HG03066 (cell line): Measurements from ENCODE around the gene COL10A1.
A peak's percentile ranks its signal among the peaks of the same experiment; 100 is the strongest.
"Not testable (repeated sequence)": the region's sequence is repeated elsewhere in the genome, so short reads cannot be mapped to it uniquely, and the experiment has no call there.

Source experiments
- ATAC-seq: cut with Tn5 transposase; IDR thresholded peaks from one replicate; pipeline ENCODE4 v1.9.1; 2021; ENCODE audit warnings: low read depth; ENCODE audit not compliant: unreplicated experiment

COL10A1 gene

DNA sequence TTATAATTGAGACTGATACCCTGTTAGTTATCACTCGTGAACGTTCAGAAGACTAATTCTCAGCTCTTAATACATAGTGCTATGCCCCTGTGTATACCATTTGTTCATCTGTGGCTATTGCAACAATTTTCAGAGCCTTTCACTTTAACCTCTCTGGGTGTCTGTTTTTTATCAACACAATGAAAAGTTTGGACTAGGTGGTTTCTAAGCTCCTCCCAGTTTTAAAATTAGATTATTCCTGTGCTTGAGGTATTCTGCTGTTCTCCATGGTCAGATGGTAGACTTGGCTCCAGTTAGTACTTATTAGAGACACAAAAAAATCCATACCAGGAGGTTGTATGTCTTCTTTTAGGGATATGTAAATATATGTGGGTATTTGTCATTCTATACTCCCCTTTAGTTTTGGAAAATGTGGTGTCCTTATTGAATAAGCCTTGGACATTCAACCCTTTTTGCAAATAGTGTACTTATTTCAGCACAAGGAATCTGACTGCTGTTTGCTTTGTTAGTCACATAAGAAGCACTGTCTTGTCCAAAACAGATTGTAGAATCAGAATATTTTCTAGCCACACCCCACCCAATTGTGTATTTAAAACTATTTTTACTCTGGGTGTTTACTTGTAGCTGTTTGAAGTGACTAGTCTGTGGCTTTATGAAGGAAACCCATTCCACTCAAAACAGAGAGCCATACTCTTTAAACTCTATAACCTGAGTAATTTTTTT lies 2.0 kb upstream of the COL10A1 start:
- no peak for ATAC-seq

DNA sequence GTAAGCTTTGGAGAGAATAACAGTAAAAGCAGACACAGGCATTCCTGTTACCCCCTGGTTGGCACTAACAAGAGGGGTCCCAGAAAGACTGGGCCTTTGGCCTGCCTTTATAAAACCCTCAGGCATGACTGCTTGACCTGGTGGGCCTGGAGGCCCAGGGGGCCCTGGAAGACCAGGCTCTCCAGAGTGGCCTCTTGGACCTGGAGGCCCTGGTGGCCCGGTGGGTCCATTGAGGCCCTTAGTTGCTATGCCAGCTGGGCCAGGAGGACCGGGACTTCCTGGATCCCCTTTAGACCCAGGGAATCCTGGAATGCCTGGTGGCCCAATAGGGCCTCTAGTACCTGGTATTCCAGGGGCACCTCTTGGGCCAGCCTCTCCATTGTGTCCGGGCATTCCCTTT lies 5.5 kb downstream of the COL10A1 start:
- ATAC-seq, result no peak

DNA sequence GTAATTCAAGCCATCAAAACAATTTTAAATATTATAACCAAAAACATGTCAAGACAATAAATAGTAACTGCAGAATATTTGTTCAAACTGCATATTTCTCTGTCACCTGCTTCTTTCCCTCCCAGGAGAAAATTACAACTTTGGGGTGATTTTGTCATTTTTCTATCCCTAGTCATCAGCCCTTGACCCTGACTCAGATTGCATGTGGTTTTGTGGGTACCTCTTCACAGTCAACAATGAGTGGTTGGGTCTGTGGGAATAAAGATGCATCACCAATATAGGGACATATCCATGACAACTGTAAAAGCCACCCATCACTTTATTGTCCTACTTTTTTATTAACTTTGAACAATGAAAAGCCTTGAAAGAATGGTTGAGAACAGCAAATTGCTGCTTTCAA lies 7.3 kb downstream of the COL10A1 start:
- no peak for ATAC-seq

DNA sequence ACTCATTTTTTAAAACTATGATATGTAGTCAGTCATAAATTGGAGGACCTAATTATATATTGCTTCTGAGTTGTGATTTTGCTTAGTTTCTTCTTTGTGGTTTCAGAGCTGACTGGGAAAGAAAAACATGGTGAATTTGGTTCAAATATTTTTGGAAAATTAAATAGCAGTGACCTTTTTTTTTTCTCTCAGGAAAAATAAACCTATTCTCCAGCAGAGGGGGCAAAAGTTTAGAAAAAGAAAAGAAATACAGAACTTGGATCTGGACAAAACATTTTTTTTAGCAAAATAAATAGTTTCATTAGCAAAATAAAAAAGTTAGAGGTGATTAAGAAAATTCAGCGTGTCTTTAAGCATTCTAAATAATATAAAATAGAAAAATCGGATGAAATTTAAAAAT lies 10.2 kb downstream of the COL10A1 start:
- no peak for ATAC-seq

DNA sequence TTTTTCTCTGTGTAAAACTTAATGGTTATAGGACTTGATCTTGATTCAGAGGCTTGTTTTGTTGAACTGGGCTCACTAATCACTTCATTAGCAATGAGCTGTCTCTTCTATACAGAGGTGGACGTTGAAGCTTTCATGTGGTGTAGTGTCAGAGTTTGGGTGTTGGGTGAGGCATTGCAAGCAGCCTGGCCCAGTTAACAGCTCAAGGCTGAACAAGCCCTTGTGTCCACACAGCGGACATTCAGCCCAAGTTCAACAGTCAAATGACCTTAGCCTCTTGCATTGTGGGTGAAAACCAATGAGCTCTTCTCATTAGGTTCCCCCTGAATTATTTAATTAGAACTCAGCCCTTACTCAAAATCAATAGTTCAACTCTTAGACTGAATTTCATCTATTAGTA lies 12.5 kb downstream of the COL10A1 start:
- ATAC-seq, result no peak

DNA sequence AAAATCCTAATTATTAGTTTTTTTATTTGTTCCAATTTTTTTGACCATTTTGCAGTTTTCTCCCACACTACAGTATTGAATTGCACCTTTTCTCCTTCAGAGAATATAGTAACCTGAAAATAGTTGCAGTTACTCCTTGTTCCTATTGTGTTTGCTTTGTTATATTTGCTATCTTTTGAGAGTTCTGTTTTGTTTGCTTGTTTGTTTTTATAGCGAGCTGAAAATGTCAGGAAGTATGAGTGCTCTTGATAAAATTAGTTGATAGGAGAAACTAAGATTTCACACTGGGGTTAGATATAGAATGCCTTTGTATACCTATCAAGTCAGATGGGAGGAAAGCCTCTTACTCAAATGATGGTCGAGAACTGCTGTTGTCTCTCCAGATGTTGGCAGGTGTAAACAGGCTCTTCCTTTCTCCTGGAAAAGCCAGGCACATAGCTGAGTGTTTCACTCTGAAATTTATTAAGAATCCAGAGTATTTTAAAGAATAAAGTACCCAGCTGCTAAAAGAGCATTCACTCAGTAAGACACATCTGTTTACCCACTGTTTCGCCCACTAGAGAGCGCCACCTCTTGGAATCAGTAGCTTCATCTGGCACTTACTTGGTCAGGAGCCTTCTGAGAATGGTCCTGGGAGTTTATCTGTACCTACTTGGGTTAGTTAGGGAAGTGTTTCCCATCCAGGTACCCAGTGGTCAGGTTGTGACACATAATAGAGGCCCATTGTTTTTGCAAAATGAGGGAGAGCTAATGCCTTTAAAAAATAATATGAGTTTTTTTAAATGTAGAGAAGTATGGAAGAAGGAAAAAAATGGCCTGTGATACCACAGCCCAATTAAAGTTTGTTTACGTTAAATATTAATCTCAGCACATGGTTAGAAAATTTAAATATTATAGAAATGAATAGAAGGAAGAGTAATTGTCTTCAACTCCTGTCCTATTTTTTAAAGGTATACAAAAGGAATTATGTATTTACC lies 14.1 kb downstream of the COL10A1 start:
- peak; percentile 81 for ATAC-seq

DNA sequence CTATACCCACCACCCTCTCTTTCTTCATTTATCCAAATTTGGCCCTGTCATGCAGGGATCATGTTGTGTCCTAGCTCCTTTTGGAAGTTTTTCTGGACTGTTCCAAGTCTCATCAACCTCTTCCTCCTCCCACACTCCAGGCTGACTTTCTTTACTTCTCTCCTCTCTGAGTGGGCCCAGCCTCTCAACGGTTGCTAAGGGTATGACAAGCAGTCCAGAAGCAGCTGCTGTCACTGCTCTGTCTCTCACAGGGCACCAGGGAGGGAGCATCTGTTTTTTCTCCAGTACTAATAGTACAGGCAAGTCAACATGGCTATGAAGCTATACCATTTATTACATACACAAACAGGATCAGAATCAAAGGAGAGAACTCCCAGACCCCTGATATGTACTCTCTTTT lies 17.1 kb downstream of the COL10A1 start:
- no peak for ATAC-seq

DNA sequence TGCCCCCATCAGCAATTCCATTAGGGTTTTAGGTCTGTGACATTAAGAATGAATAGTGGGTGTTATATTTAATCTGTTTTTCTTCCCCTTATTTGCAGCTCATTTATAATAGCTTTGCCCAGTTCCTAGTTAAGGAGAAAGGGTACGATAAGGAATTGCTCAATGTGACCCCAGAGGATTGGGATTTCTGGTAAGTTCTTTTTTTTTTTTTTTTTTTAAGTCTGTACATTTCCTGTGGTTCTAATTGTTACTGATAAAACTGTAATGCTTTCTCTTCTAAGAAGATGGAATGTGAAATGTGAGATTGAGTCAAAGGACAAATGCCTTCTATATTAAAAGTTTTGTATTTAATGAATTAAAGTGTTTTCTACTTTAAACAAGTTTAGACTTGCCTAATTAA lies 19.8 kb downstream of the COL10A1 start:
- ATAC-seq, result no peak

DNA sequence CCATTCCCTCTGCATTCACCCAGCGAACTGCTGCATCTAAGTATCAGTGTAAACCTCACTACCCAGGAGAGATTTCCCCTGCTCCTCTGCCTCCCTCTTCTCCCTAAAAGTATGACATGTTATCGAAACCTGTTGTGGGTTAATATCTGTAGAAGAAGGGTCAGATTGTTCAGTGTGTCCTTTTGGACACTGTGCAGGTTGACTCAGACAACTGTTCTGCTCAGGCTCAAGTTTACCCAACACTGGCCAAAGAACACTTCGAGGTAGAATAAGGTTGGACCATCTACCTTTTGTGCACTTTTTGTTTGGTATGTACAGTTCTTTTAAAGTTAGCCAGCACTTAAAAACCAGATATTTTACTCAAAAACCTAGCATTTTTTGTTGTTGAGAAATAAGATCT lies 20.7 kb downstream of the COL10A1 start:
- no peak for ATAC-seq

DNA sequence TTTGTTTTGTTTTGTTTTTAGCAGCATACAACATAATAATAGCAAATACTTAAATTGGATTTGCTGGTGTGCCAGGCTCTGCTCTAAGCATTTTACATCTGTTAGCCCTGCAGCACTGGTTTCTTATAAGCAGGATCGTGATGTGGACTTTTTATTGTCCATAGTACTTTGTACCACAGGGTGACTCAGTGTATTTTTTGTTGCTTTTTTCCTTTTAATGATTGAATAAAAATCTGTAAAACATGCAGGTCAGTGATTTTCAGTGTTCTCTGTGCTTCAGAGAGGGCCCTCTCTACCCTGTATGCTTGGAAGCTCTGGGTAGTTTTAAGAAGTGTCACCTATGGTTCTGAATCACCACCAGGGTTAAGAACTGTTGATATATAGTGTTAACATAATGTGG lies 21.3 kb downstream of the COL10A1 start:
- no peak for ATAC-seq

DNA sequence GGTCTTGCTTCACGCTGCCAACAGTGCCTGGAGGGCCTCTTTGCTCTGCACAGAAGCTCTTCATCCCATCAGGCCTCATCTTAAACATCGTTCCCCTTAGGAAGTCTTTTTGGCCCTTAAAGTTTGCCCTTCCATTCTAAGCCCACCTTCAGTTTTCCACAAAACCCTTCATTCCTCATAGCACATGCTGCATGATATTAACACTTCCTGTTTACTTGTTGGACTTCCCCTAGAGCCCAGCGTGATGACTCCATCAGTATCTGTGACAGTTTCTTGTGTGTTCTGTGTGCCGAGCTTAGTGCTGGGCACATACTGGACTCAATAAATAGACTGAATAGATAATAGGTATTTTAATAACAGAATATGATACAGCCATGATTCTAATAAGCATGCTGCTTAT lies 23.1 kb downstream of the COL10A1 start:
- ATAC-seq, result no peak

DNA sequence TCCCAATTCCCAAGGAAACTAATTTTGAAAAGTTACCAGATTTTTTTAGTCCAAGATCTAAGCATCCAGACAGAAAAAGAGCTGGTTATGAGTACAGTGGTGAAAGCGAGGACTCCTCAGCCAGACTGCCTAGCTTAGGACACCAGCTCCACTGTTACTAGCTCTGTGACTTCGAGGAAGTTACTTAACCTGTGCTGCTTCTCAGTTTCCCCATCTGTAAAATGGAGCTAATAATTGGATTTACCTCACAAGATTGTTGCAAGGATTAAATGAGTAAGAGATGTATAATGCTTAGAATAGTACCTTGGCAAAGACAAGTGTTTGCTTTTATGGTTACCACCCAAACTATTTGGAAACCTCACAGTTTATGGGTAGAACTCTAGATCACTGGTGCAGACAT lies 24.1 kb downstream of the COL10A1 start:
- ATAC-seq, result no peak

DNA sequence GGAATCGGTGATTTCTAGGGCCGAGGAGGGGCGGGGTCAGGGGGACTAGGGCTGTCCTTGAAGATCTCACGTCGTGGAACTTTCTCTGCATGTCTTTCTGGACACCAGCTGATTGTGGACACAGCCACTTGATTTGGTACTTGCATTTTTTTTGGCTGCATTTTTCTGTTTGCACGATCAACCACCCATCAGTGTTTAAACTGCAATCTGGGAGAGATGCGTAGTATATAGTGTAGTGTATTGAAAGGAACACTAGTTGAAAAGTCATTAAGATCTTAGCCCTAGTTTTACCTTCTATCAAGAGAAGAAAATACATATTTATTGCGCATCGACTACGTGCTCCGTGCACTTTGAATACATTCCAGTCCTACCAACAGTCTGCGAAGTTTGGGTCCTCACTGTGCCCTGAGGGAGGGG lies 24.6 kb downstream of the COL10A1 start:
- no peak for ATAC-seq

DNA sequence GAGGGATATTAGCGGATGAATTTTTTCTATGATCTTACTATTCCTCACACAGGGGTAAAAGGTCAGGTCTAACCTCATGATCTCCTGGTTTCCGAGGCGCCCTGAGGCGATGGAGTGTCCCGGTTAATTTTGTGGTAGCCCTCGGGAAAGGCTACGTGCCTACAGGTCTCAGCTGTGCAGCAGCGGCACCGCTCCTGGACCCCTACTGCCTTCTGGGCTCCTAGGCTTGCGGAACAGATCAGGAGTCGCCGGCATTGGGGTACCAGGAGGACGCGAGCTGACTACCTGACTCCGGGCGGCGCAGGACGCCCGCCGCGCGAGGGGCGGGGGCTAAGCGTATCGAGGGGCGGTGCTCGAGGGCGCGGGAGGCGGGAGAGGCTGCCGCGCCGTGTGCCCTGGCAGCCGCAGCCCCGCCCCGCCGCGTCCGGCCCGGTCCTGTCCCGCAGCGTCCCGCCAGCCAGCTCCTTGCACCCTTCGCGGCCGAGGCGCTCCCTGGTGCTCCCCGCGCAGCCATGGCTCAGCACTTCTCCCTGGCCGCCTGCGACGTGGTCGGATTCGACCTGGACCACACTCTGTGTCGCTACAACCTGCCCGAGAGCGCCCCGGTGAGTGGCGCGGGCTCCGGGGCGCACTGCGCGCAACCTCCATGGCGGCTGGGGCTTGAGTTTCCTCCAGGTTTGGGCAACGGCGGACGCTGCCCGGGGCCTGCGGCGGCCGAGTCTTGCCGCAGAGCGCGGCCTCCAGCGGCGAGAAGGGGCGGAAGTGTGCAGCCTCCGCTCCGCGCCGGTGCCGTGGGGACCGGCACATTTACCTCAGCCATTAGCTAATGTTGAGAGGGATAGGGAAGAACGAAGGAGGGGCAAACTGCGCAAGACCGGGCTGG lies 25.3 kb downstream of the COL10A1 start, which contains the start of gene NT5DC1:
Gene NT5DC1 (plus strand): TSS at position 435 of the 883 bp plus-strand sequence. CDS start 78 bp downstream, at position 513.
- peak; percentile 78 for ATAC-seq

DNA sequence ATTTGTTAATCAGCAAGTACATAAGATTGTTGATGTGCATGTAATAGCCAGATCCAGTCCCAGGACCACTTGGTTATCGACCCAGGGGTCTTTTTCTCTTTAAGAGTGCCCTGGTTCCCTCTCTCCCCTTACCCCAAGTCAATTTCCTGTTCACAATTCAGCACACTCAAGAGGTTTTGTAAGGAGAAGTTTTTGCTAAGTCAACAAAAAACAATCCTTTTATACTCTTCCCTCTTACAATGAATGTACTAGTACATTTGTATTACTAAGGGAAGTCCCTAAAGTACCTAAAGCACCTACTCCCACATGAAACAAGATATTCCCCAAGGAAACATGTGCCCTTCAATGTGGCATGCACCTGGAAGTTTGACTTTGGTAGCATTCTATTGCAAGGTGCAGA lies 26.9 kb downstream of the COL10A1 start:
- ATAC-seq, result no peak

DNA sequence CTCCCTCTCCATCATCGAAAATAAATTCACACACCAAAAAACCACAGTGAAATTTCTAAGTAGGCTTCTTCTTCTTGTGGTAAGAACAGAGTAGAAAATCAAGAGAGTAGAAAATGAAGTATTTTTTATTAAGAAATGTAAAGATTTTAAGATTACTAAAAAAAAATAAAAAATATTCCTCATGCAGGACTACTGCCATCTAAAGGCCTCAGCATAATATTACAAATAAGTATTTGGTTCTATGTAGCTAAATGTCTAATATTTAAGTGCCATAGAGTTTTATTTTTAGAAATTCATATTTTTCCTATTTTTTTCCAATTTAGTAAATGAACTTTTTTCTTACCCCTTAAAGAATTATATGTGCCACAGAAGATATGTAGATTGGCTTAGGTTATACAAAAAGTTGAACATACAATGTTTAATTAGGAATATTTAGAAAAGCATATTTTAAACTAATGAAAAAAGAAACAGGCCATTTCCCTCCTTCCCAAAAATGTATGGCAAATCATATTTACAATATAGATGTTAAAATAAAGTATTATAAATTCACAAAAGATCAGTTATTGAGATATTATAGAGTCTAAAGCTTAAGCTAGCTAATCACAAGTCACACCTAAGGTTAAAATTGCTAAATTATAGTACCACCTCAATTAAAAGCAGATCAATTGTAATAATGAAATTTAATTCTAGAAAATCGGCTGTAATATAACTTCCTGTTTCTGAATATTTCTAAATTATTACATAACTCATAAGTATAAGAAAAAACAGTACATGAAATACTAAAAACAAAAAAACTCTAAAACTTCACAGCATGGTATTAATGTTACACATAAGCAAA lies 28.7 kb downstream of the COL10A1 start:
- ATAC-seq, result no peak

DNA sequence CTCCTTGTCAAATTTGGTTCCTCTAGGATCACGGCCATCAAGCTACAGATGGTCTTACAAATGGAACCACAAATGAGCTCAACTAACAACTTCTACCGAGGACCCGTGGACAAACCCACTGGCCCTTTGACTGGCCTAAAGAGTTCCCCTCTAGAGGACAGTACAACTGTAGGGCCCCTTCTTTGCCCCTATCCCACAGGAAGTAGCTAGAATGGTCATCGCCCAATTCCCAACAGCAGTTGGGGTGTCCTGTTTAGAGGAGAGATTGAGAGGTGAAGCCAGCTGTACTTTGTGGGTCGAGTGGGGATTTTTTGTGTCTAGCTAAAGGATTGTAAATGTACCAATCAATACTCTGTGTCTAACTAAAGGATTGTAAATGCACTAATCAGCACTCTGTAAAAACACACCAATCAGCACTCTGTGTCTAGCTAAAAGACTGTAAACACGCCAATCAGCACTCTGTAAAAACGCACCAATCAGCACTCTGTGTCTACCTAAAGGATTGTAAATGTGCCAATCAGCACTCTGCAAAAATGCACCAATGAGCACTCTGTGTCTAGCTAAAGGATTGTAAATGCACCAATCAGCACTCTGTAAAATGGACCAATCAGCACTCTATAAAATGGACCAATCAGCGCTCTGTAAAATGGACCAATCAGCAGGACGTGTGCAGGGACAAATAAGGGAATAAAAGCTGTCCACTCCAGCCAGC lies 29.7 kb downstream of the COL10A1 start:
- not testable (repeated sequence) for ATAC-seq

DNA sequence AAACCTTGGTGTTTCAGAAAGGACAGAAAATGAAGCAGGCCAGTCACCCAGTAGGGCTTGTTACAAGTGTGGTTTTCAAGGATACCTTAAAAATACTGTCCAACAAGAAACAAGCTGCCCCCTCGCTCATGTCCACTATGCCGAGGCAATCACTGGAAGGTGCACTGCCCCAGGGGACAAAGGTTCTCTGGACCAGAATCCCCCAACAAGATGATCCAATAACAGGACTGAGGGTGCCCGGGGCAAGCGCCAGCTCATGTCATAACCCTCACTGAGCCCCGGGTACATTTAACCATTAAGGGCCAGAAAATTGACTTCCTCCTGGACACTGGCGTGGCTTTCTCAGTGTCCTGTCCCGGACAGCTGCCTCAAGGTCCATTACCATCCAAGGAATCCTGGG lies 31.9 kb downstream of the COL10A1 start:
- ATAC-seq, result no peak

DNA sequence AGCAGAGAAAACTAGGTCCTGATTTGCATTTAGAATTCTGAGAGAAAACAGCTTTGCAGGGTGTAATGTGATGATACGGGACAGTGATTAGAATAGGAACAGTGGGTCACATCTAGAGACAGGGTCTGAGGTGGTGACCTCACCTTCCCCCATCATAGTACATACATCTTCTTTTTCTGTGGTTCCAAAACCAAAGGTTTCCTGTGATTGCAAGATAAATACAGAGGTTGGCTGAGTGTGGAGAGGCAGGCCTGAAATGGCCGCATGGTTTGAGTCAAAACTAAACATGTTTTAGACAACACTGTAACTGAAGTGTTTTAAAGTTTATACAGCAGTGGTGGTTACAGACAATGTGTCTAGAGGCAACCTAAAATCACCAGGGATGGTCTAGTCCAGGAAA lies 35.7 kb downstream of the COL10A1 start:
- peak; percentile 43 for ATAC-seq
